Middle frontal gyrus (tissue), 1 donor: ENCODE measurements around the gene FNBP1.

ENCODE experiments used
- DNase-seq: peaks from one replicate; pipeline ENCODE4 v3.0.0-alpha.2; 2015; ENCODE audit warnings: low spot score; ENCODE audit errors: extremely low spot score

Gene FNBP1

GRCh38 chr9:129861447-129861827 lies 181.6 kb downstream of the FNBP1 start:
- no peak for DNase-seq

- DNase-seq, result no peak
Measured at GRCh38 chr9:129860653-129861446, 182.1 kb downstream of the FNBP1 start.

- DNase-seq, result no peak
Measured at GRCh38 chr9:129858167-129858962, 184.6 kb downstream of the FNBP1 start.

GRCh38 chr9:129857207-129857606 lies 185.8 kb downstream of the FNBP1 start:
- no peak for DNase-seq

- no peak for DNase-seq
Measured at GRCh38 chr9:129854588-129855110, 188.3 kb downstream of the FNBP1 start.

GRCh38 chr9:129853614-129854013 lies 189.4 kb downstream of the FNBP1 start:
- DNase-seq, result no peak

- no peak for DNase-seq
Measured at GRCh38 chr9:129852579-129852978, 190.4 kb downstream of the FNBP1 start.

GRCh38 chr9:129851821-129852220 lies 191.2 kb downstream of the FNBP1 start:
- DNase-seq, result no peak

- DNase-seq, result no peak
Measured at GRCh38 chr9:129850821-129851550, 192.0 kb downstream of the FNBP1 start.

- DNase-seq, result no peak
Measured at GRCh38 chr9:129849901-129850300, 193.1 kb downstream of the FNBP1 start.

GRCh38 chr9:129848712-129849441 lies 194.1 kb downstream of the FNBP1 start:
- no peak for DNase-seq

GRCh38 chr9:129845373-129845772 lies 197.6 kb downstream of the FNBP1 start:
- no peak for DNase-seq

GRCh38 chr9:129841071-129841470 lies 201.9 kb downstream of the FNBP1 start:
- no peak for DNase-seq

GRCh38 chr9:129840034-129840433 lies 203.0 kb downstream of the FNBP1 start:
- DNase-seq, result no peak

- no peak for DNase-seq
Measured at GRCh38 chr9:129839324-129840023, 203.5 kb downstream of the FNBP1 start.

- no peak for DNase-seq
Measured at GRCh38 chr9:129838707-129839259, 204.2 kb downstream of the FNBP1 start.
